BJ (cell line): ENCODE results near the gene PRKCH. TPM values are rescaled to one million over a fixed set of nuclear protein-coding genes. Genes with fewer than 3 reads are reported as not detected.

Experiments used
- CTCF ChIA-PET: fragments of 350-600 bp; formaldehyde crosslinking; extraction: SDS; loops from one replicate; lab custom pipeline; 2021; ENCODE audit warnings: antibody characterized with exemption, inconsistent platforms; lab: Yijun Ruan, JAX
- POLR2A ChIA-PET: fragments of 300-600 bp; sonication (Branson Sonifier 250); formaldehyde crosslinking; extraction: SDS; loops from one replicate; lab custom pipeline; 2021; ENCODE audit warnings: antibody characterized with exemption; lab: Charles Lee
- DNase-seq: peaks from one replicate; pipeline ENCODE4 v3.0.0-alpha.2; 2011; ENCODE audit warnings: low read depth
- H3K27me3 ChIP-seq: 2 replicates; pipeline ENCODE4 v1.6.0; 2011; ENCODE audit warnings: low read length; ENCODE audit not compliant: control insufficient read depth, insufficient read depth
- H3K36me3 ChIP-seq: 2 replicates; pipeline ENCODE4 v1.5.1; 2011; ENCODE audit warnings: low read length; ENCODE audit not compliant: control insufficient read depth, insufficient read depth
- H3K4me3 ChIP-seq: 2 replicates; pipeline ENCODE4 v1.5.1; 2011; ENCODE audit warnings: low read depth, mild to moderate bottlenecking, control low read depth, low read length
- polyA plus RNA-seq: library from polyadenylated mRNA; depleted of rRNA; stranded (reverse); fragments of >200 nt; gene quantifications from 2 replicates; pipeline ENCODE4 v1.2.3, GENCODE V29; 2011
- TF ChIP-seq, protein P1 (sequence below): IDR thresholded peaks from 2 replicates; pipeline ENCODE4 v1.5.1; 2011; ENCODE audit warnings: low read depth, mild to moderate bottlenecking, control low read depth, inconsistent platforms, low read length, moderate library complexity; ENCODE audit not compliant: insufficient read depth

The PRKCH gene
- polyA plus RNA-seq, 1 experiment = 2.0 TPM

DNA sequence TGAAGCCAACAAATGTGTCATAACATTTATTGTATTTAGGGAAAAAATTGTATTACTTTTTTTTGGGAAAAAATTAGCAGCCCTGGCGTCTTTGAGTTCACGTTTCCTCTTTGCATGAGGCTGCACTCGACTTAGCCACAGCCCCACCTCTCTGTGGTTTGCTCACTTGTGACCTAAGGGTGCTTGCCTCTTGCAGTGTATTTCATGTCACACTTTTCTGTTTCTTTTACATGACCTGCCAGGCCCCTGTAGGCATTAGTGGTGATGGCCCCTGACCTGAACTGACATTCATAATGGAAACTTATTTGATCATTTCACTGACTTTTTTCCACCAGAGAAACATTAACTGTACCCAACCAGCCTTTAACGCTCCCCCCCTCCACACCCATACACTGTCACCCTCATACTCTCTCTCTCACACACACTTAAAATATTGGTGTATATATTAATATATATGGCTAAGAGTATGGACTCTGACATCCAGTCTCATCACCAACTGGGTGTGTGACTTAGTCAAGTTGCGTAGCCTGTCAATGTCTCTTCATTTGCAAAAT is 122.9 kb downstream of the PRKCH start:
- Histone ChIP-seq H3K36me3 (no peaks in the 10 kb centered on the region), H3K27me3 (peaks cover 5% of the 10 kb centered on the region), H3K4me3 (no peak overlapping the region)
- TF ChIP-seq, protein P1, sequence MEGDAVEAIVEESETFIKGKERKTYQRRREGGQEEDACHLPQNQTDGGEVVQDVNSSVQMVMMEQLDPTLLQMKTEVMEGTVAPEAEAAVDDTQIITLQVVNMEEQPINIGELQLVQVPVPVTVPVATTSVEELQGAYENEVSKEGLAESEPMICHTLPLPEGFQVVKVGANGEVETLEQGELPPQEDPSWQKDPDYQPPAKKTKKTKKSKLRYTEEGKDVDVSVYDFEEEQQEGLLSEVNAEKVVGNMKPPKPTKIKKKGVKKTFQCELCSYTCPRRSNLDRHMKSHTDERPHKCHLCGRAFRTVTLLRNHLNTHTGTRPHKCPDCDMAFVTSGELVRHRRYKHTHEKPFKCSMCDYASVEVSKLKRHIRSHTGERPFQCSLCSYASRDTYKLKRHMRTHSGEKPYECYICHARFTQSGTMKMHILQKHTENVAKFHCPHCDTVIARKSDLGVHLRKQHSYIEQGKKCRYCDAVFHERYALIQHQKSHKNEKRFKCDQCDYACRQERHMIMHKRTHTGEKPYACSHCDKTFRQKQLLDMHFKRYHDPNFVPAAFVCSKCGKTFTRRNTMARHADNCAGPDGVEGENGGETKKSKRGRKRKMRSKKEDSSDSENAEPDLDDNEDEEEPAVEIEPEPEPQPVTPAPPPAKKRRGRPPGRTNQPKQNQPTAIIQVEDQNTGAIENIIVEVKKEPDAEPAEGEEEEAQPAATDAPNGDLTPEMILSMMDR = no peak
- ChIA-PET POLR2A (no interaction called here), CTCF (no interaction called here)
- DNase-seq = no peak

DNA sequence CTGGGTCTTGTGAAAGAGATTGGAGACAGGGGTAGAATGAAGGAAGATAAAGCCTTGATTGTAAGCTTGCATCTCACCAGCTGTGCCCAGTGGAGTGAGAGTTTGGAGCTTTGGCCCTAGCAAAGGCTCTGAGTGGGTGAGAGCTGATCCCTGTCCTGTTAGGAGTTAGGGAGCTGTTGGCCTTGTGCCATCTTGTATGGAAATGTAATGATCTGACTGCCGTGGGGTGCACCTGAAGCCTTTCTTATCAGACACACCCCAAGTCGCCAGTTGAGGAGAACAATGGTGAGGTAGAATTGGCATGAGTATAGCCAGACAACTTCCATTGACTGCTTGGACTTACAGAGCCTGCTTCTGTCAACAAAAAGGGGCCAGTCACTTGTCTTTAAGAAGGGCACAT is 130.1 kb downstream of the PRKCH start:
- DNase-seq = no peak
- ChIA-PET CTCF (interaction anchor here (3.4 kb wide), 1 partner anchor 386 kb away, joined by 27 read pairs; no protein-coding TSS in a partner anchor), POLR2A (no interaction called here)
- peaks cover 10% of the 10 kb centered on the region for H3K27me3 ChIP-seq
- H3K36me3 ChIP-seq = no peaks in the 10 kb centered on the region
- TF ChIP-seq, protein P1 = no peak
- no peak overlapping the region for H3K4me3 ChIP-seq

DNA sequence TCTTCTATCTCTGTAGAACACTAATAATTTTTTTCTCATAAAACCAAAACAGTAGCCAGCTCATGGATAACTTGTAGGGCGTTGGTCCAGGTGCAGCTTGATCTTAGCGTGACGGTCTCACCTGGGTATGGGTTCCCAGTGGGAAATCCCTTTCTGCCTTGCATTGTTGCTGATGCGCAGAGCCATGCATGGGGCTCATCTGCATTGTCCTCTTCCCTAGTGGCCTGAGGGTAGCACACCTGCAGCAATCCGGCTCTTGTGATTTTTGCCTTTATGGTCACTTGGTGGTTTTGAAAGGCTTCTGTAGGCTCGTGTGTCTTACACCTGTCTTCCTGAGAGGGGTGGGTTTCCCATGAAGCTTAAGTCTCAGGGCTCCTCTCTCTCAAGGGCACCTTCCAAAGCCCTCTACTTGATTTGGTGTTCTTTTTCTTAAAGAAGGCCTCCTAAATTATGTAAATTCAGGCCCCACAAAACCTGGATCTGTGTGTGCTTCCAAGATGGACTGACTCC is 130.6 kb downstream of the PRKCH start:
- Histone ChIP-seq H3K4me3 (no peak overlapping the region), H3K27me3 (peaks cover 10% of the 10 kb centered on the region), H3K36me3 (no peaks in the 10 kb centered on the region)
- TF ChIP-seq, protein P1 = no peak
- POLR2A ChIA-PET = no interaction called here
- CTCF ChIA-PET = interaction anchor here (0.6 to 3.4 kb wide), 3 partner anchors 12 to 396 kb away, joined by 3 to 27 read pairs (median 3); no protein-coding TSS in a partner anchor
- DNase-seq = no peak

DNA sequence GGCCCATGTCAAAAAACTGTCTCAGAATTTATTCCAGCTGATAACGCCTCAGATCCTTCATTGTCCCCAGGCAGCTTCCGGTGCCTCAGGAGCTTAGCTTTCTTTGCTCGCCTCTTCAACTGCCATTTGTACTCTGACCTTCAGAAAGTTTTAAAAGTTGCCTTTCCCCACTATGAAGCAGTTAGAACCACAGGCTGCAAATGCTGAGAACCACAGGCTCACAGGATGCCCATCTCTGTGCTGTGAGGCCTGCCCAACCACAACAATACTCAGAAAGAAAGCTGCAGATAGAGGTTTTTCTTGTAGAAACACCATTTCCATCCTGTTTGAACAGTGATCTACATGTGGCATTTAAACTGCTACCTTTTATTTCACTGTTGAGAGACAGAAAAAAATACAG is 131.1 kb downstream of the PRKCH start:
- Histone ChIP-seq H3K36me3 (no peaks in the 10 kb centered on the region), H3K4me3 (no peak overlapping the region), H3K27me3 (peaks cover 8% of the 10 kb centered on the region)
- no peak for DNase-seq
- POLR2A ChIA-PET = no interaction called here
- CTCF ChIA-PET = interaction anchor here (0.6 to 3.4 kb wide), 3 partner anchors 13 to 395 kb away, joined by 3 to 27 read pairs (median 3); no protein-coding TSS in a partner anchor
- TF ChIP-seq, protein P1 = no peak

DNA sequence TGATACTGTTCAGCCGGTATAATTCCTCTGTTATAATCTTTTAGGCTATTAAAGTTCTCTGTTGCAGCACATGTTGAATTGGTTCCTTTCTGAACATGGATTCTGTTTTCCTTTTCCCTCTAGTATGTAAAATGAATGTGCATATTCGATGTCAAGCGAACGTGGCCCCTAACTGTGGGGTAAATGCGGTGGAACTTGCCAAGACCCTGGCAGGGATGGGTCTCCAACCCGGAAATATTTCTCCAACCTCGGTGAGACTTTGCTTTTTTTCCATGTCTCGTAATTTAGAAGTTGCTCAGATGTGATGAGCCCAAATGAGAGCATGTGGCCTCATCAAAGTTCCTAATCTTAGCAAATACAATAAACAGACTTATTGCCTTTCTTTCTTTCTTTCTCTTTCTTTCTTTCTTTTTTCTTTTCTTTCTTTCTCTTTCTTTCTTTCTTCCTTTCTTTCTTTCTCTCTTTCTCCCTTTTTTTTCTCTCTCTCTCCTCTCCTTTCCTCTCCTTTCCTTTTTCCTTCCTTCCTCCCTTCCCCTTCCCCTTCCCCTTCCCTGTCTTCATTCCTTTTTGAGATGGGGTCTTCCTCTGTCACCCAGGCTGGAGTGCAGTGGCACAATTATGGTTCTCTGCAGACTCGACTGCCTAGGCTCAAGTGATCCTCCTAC is 131.9 kb downstream of the PRKCH start:
- POLR2A ChIA-PET = no interaction called here
- H3K27me3 ChIP-seq = peaks cover 8% of the 10 kb centered on the region

More for the DNA sequence above, 131.9 kb downstream of the PRKCH start:
- TF ChIP-seq, protein P1 = no peak
- H3K36me3 ChIP-seq = no peaks in the 10 kb centered on the region
- CTCF ChIA-PET = interaction anchor here (3.4 kb wide), 1 partner anchor 385 kb away, joined by 27 read pairs; no protein-coding TSS in a partner anchor
- no peak for DNase-seq
- no peak overlapping the region for H3K4me3 ChIP-seq
